Bronchial epithelial cell (primary cell): ENCODE measurements around the gene PTEN. TPM values are rescaled to one million over a fixed set of nuclear protein-coding genes. Genes with fewer than 3 reads are reported as not detected.

ENCODE experiments used
- DNase-seq: peaks from one replicate; pipeline ENCODE4 v3.0.0-alpha.2; 2010; ENCODE audit warnings: low read depth
- FAIRE-seq: peaks from 2 replicates; lab custom pipeline; 2011; peaks lifted over from hg19 to GRCh38; lab: Jason Lieb, UNC
- H3K27me3 ChIP-seq: 2 replicates; pipeline ENCODE4 v1.5.1; 2011; ENCODE audit warnings: low read length; ENCODE audit not compliant: control insufficient read depth, insufficient read depth
- H3K36me3 ChIP-seq: 2 replicates; pipeline ENCODE4 v1.5.1; 2011; ENCODE audit warnings: low read length; ENCODE audit not compliant: control insufficient read depth, insufficient read depth
- H3K4me3 ChIP-seq: 2 replicates; pipeline ENCODE4 v1.5.1; 2011; ENCODE audit warnings: mild to moderate bottlenecking, low read depth, low read length, control low read depth
- CTCF ChIP-seq: IDR thresholded peaks from 2 replicates; pipeline ENCODE4 v1.5.1; 2011; ENCODE audit warnings: mild to moderate bottlenecking, moderate library complexity, low read length, control low read depth, inconsistent platforms; ENCODE audit not compliant: insufficient read depth, severe bottlenecking
- total RNA-seq: library from RNA; depleted of rRNA; stranded (reverse); fragments of >200 nt; gene quantifications from 2 replicates; pipeline ENCODE4 v1.2.1, GENCODE V29; 2014

PTEN gene
- total RNA-seq, 1 donor from 2014 or later, result 90.0 TPM

GRCh38 chr10:87987206-87987605 lies 123.8 kb downstream of the PTEN start:
- no peaks in the 10 kb centered on the region for H3K36me3 ChIP-seq
- H3K27me3 ChIP-seq, result no peaks in the 10 kb centered on the region
- no peak overlapping the region for H3K4me3 ChIP-seq
- FAIRE-seq, result no peak
- no peak for TF ChIP-seq CTCF
- no peak for DNase-seq

GRCh38 chr10:87991946-87992345 lies 128.5 kb downstream of the PTEN start:
- Histone ChIP-seq H3K27me3 (no peaks in the 10 kb centered on the region), H3K4me3 (no peak overlapping the region), H3K36me3 (no peaks in the 10 kb centered on the region)
- no peak for TF ChIP-seq CTCF
- DNase-seq (no peak), FAIRE-seq (no peak)

- Histone ChIP-seq H3K36me3 (no peaks in the 10 kb centered on the region), H3K4me3 (no peak overlapping the region), H3K27me3 (no peaks in the 10 kb centered on the region)
- no peak for TF ChIP-seq CTCF
- DNase-seq, result no peak
- FAIRE-seq, result no peak
These were observed 141.0 kb downstream of the PTEN start for GRCh38 chr10:88004451-88004850.

GRCh38 chr10:88006261-88006660 lies 142.8 kb downstream of the PTEN start:
- FAIRE-seq (no peak), DNase-seq (no peak)
- no peak for TF ChIP-seq CTCF
- Histone ChIP-seq H3K27me3 (no peaks in the 10 kb centered on the region), H3K4me3 (no peak overlapping the region), H3K36me3 (no peaks in the 10 kb centered on the region)

GRCh38 chr10:88008866-88009470 lies 145.5 kb downstream of the PTEN start:
- Histone ChIP-seq H3K27me3 (no peaks in the 10 kb centered on the region), H3K4me3 (no peak overlapping the region), H3K36me3 (no peaks in the 10 kb centered on the region)
- FAIRE-seq (peak; percentile 66), DNase-seq (peak; percentile 19)
- TF ChIP-seq CTCF, result no peak

- FAIRE-seq (no peak), DNase-seq (no peak)
- no peaks in the 10 kb centered on the region for H3K36me3 ChIP-seq
- no peak overlapping the region for H3K4me3 ChIP-seq
- H3K27me3 ChIP-seq, result no peaks in the 10 kb centered on the region
- TF ChIP-seq CTCF, result no peak
These were observed 149.2 kb downstream of the PTEN start for GRCh38 chr10:88012641-88013040.
